K562 (cell line): ENCODE measurements around the gene PGAP2. TPM values are rescaled to one million over a fixed set of nuclear protein-coding genes. Genes with fewer than 3 reads are reported as not detected.

Source experiments
- ARID1B ChIP-seq: fragments of 450-650 bp; IDR thresholded peaks from 2 replicates; pipeline ENCODE4 v1.6.1; 2016; ENCODE audit warnings: antibody characterized with exemption, mild to moderate bottlenecking, inconsistent platforms
- BCLAF1 ChIP-seq, 2 experiments: fragments of 450-650 bp in 1 of 2; IDR thresholded peaks; 2 replicates each; pipeline ENCODE4 v1.6.1; 2011 to 2017; ENCODE audit warnings: low read depth in 2 of 2, antibody characterized with exemption in 1 of 2, borderline replicate concordance in 1 of 2, low read length in 1 of 2, mild to moderate bottlenecking in 1 of 2, mixed read lengths in 1 of 2; ENCODE audit not compliant: control insufficient read depth in 1 of 2
- CBX3 ChIP-seq, 2 experiments: IDR thresholded peaks; 1 replicate in 1 of 2; 2 replicates in 1 of 2; pipeline ENCODE4 v1.6.1; 2012; ENCODE audit warnings: inconsistent platforms in 2 of 2, low read length in 2 of 2, borderline replicate concordance in 1 of 2, control low read depth in 1 of 2
- CREB3L1 ChIP-seq: fragments of 450-650 bp; IDR thresholded peaks from 2 replicates; pipeline ENCODE4 v1.6.1; 2014; ENCODE audit warnings: low read depth, mild to moderate bottlenecking, moderate library complexity, borderline replicate concordance
- CREM ChIP-seq: IDR thresholded peaks from 2 replicates; pipeline ENCODE4 v1.6.1; 2014; ENCODE audit warnings: antibody characterized with exemption, low read depth
- CXXC5 ChIP-seq: fragments of 250-450 bp; sonication (Bioruptor Pico); IDR thresholded peaks from 2 replicates; pipeline ENCODE4 v1.8.0; 2022; ENCODE audit warnings: inconsistent platforms, mild to moderate bottlenecking, moderate library complexity
- DDX20 ChIP-seq: fragments of 450-650 bp; IDR thresholded peaks from 2 replicates; pipeline ENCODE4 v1.6.1; 2016; ENCODE audit warnings: missing genetic modification characterization, low read depth, mild to moderate bottlenecking, missing compliant biosample characterization, moderate library complexity
- FOXP1 ChIP-seq: sonication (generic); formaldehyde crosslinking; IDR thresholded peaks from 2 replicates; pipeline ENCODE4 v1.8.0; 2022; ENCODE audit warnings: mild to moderate bottlenecking, missing genetic modification reagents
- HDAC2 ChIP-seq: fragments of 450-650 bp; IDR thresholded peaks from 2 replicates; pipeline ENCODE4 v1.6.1; 2016; ENCODE audit warnings: mild to moderate bottlenecking
- HMG20A ChIP-seq: fragments of 450-650 bp; formaldehyde crosslinking; conservative IDR thresholded peaks from 2 replicates; pipeline ENCODE4 v1.4.0; 2020; ENCODE audit warnings: mild to moderate bottlenecking, mixed read lengths
- OTX1 ChIP-seq: fragments of 450-650 bp; formaldehyde crosslinking; IDR thresholded peaks from 2 replicates; pipeline ENCODE4 v1.4.0; 2022; ENCODE audit warnings: mild to moderate bottlenecking
- PHF21A ChIP-seq: fragments of 450-650 bp; IDR thresholded peaks from 2 replicates; pipeline ENCODE4 v1.6.1; 2017; ENCODE audit warnings: low read depth, borderline replicate concordance
- TCF3 ChIP-seq: sonication (generic); formaldehyde crosslinking; IDR thresholded peaks from 2 replicates; pipeline ENCODE4 v1.4.0; 2020; ENCODE audit warnings: mild to moderate bottlenecking, missing genetic modification reagents
- TOE1 ChIP-seq, 2 experiments: fragments of 450-650 bp in 1 of 2; sonication (generic) in 1 of 2; formaldehyde crosslinking in 1 of 2; IDR thresholded peaks; 2 replicates each; pipeline versions ENCODE4 v1.7.1 to v1.8.0; 2016 to 2022; ENCODE audit warnings: borderline replicate concordance in 2 of 2, mild to moderate bottlenecking in 2 of 2, antibody characterized with exemption in 1 of 2, inconsistent platforms in 1 of 2, low read depth in 1 of 2, missing genetic modification reagents in 1 of 2, moderate library complexity in 1 of 2
- ZEB2 ChIP-seq: fragments of 450-650 bp; IDR thresholded peaks from 2 replicates; pipeline ENCODE4 v1.6.1; 2016
- ZNF592 ChIP-seq: fragments of 450-650 bp; IDR thresholded peaks from 2 replicates; pipeline ENCODE4 v1.6.1; 2017; ENCODE audit warnings: antibody characterized with exemption, mild to moderate bottlenecking
- polyA plus RNA-seq, 8 experiments: library from polyadenylated mRNA; depleted of rRNA in 4 of 8; stranded (reverse) in 5 of 8; unstranded in 3 of 8; fragments of >200 nt; fragmentation: Nextera tagmentation in 2 of 8; fragmentation: Illumina TruSeq in 1 of 8; extraction: Ambion mirVana in 2 of 8; extraction: Trizol in 1 of 8; gene quantifications; 2 replicates each; pipeline versions ENCODE4 v1.2.1 to v1.2.3, GENCODE V29; 2011 to 2014; ENCODE audit warnings: inconsistent platforms in 1 of 8, missing spikeins in 1 of 8
- total RNA-seq, 7 experiments: library from RNA; depleted of rRNA in 6 of 7; stranded (reverse); fragments of >200 nt in 6 of 7; fragmentation: Illumina TruSeq in 2 of 7; extraction: Trizol in 2 of 7; gene quantifications; 2 replicates each; pipeline versions ENCODE4 v1.2.1 to v1.2.3, GENCODE V29; 2011 to 2021; ENCODE audit warnings: low replicate concordance in 1 of 7

Gene PGAP2
- total and polyA plus RNA-seq, 9 of the 15 experiments (the other 6 are each of a cell fraction or from before 2014, with no cell fraction given), result 17.9 to 47.2 (median 33.7) TPM

GRCh38 chr11:3824714-3825472, 16.5 kb downstream of the PGAP2 start (continued):
- no peak; the same call in 1 of the 2 replicates for TF ChIP-seq TOE1 (IDR thresholded peaks at IDR 0.05; ENCODE audit: borderline replicate concordance)
- TF ChIP-seq TOE1 (CRISPR knock-in tag; IDR thresholded peaks at IDR 0.05; ENCODE audit: borderline replicate concordance, low read depth), result peak; percentile 63; the same call in 1 of the 2 replicates
- TF ChIP-seq HMG20A, result no peak
- peak; percentile 39; the same call in 1 of the 2 replicates for TF ChIP-seq ARID1B
- 0 out of 2 replicates have a peak, but pooled peaks have one; percentile 37 for TF ChIP-seq HDAC2
- TF ChIP-seq TCF3 (CRISPR knock-in tag), result peak; percentile 25; the same call in 1 of the 2 replicates
- TF ChIP-seq FOXP1, result 0 out of 2 replicates have a peak, but pooled peaks have one; percentile 37
- no peak for TF ChIP-seq DDX20 (tag)
- 0 out of 2 replicates have a peak, but pooled peaks have one; percentile 12 for TF ChIP-seq PHF21A
- TF ChIP-seq ZEB2, result no peak
- peak; percentile 79; the same call in 1 of the 2 replicates for TF ChIP-seq ZNF592
- peak in 1 of 2 experiments; percentile 83; a peak in 2 of 3 replicates for TF ChIP-seq CBX3 (IDR thresholded peaks at IDR 0.05; ENCODE audit: borderline replicate concordance in 1 of 2, low read length in 2 of 2)
- 0 out of 2 replicates have a peak, but pooled peaks have one; percentile 39 for TF ChIP-seq OTX1 (CRISPR knock-in tag)
- no peak for TF ChIP-seq CREB3L1
- peak; percentile 88 for TF ChIP-seq CREM
- TF ChIP-seq BCLAF1 (IDR thresholded peaks at IDR 0.05; ENCODE audit: borderline replicate concordance in 1 of 2, control insufficient read depth in 1 of 2, low read depth in 2 of 2, low read length in 1 of 2), result peak in 1 of 2 experiments; percentile 33; a peak in 1 of 4 replicates
- peak; percentile 48; the same call in 1 of the 2 replicates for TF ChIP-seq CXXC5
